A375 (cell line): ENCODE results near the gene XAGE1B. TPM values are rescaled to one million over a fixed set of nuclear protein-coding genes. Genes with fewer than 3 reads are reported as not detected.

ENCODE experiments used
- small RNA-seq: library from RNA; depleted of rRNA; stranded (forward); fragments of <200 nt; gene quantifications from one replicate; pipeline ENCODE3, GENCODE V24; 2014
- total RNA-seq: library from RNA; depleted of rRNA; stranded (reverse); fragments of >200 nt; shearing (Covaris generic); gene quantifications from 2 replicates; pipeline ENCODE4 v1.2.3, GENCODE V29; 2014; rRNA removed

Gene XAGE1B, protein sequence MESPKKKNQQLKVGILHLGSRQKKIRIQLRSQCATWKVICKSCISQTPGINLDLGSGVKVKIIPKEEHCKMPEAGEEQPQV
- 435 and 492 TPM in 2 replicates for total RNA-seq

GRCh38 chrX:52516987-52517325 is at the start of gene XAGE1B:
TSS of gene XAGE1B (minus strand) at chrX:52517063. CDS start at chrX:52515527, 1,536 bp downstream.

GRCh38 chrX:52495545-52496418 is 21.1 kb downstream of the XAGE1B start, which contains the start of gene XAGE1A:
TSS of gene XAGE1A (plus strand) at chrX:52495808. CDS start at chrX:52497362, 1,554 bp downstream.

Small RNA genes lying within 50 kb of the gene (small RNA-seq; reads per million reads assigned to genes)
- gene BX510359.8 (not detected), gene RBM22P7 (not detected)

Other genes with a start within 250 kb of the XAGE1B start
- gene XAGE2, start 148.0 kb downstream of the XAGE1B start, total RNA-seq: not detected in 2 replicates
- gene XAGE1A, start 21.3 kb downstream of the XAGE1B start, total RNA-seq: 215 and 216 TPM in 2 replicates
- gene SSX7, start 137.8 kb upstream of the XAGE1B start, total RNA-seq: not detected in 2 replicates
- gene SSX2, start 190.1 kb upstream of the XAGE1B start, total RNA-seq: 0.72 and 4.5 TPM in 2 replicates
- gene SSX2B, start 234.2 kb upstream of the XAGE1B start, total RNA-seq: 24.9 and 31.2 TPM in 2 replicates